Activated naive CD4-positive, alpha-beta T cell treated with anti-CD3 and anti-CD28 coated beads, Interleukin-2, amount 50 U/mL, for 72 hours (primary cell): ENCODE data around the gene NKTR. TPM values are rescaled to one million over a fixed set of nuclear protein-coding genes. Genes with fewer than 3 reads are reported as not detected.

ENCODE experiments used
- ATAC-seq, 2 donors: fragments of 150-1000 bp; cut with Tn5 transposase; 2 replicates each; pipeline ENCODE4 v1.10.0; 2021; ENCODE audit warnings: mild to moderate bottlenecking in 2 of 2, moderate library complexity in 2 of 2
- DNase-seq, 2 donors: peaks; one replicate each; pipeline ENCODE4 v3.0.0; 2021 to 2022; ENCODE audit warnings: low spot score in 2 of 2
- H3K27ac Mint-ChIP-seq, 2 donors: one replicate each; pipeline ENCODE4 v1.8.0; 2022; ENCODE audit warnings: mild to moderate bottlenecking in 2 of 2, mixed read lengths in 2 of 2
- H3K36me3 Mint-ChIP-seq, 2 donors: one replicate each; pipeline ENCODE4 v1.8.0; 2022; ENCODE audit warnings: mixed read lengths in 2 of 2
- H3K9me3 Mint-ChIP-seq, 2 donors: one replicate each; pipeline ENCODE4 v1.8.0; 2022; ENCODE audit warnings: mixed read lengths in 2 of 2
- total RNA-seq, 2 donors: library from RNA; stranded (reverse); gene quantifications; one replicate each; pipeline ENCODE4 v1.2.3, GENCODE V29; 2022

Gene NKTR
- total RNA-seq, 2 donors from 2014 or later, result 97.7 to 157 TPM

- DNase-seq (no peak), ATAC-seq (peak in 1 of 2 donors; percentile 40)
- peaks cover 5 to 24% of the 10 kb centered on the region in 2 donors for H3K36me3 Mint-ChIP-seq
- H3K27ac Mint-ChIP-seq, result peak overlapping the region; percentile 2 to 19
- no peaks in the 10 kb centered on the region for H3K9me3 Mint-ChIP-seq
These were observed 31.7 kb downstream of the NKTR start for GRCh38 chr3:42632146-42632545.

- DNase-seq (no peak), ATAC-seq (no peak)
- Mint-ChIP-seq H3K36me3 (peaks cover 5 to 24% of the 10 kb centered on the region in 2 donors), H3K27ac (peak overlapping the region in 1 of 2 donors; percentile 2), H3K9me3 (no peaks in the 10 kb centered on the region)
These were observed 33.1 kb downstream of the NKTR start for GRCh38 chr3:42633544-42633943.

- Mint-ChIP-seq H3K27ac (peak overlapping the region in 1 of 2 donors; percentile 24), H3K36me3 (peaks cover 5 to 19% of the 10 kb centered on the region in 2 donors), H3K9me3 (no peaks in the 10 kb centered on the region)
- DNase-seq (no peak), ATAC-seq (peak; percentile 11 to 56)
These were observed 34.6 kb downstream of the NKTR start for GRCh38 chr3:42635111-42635510.

GRCh38 chr3:42637001-42637400, 36.5 kb downstream of the NKTR start:
- H3K27ac Mint-ChIP-seq, result no peak overlapping the region
- no peak for ATAC-seq

DNA sequence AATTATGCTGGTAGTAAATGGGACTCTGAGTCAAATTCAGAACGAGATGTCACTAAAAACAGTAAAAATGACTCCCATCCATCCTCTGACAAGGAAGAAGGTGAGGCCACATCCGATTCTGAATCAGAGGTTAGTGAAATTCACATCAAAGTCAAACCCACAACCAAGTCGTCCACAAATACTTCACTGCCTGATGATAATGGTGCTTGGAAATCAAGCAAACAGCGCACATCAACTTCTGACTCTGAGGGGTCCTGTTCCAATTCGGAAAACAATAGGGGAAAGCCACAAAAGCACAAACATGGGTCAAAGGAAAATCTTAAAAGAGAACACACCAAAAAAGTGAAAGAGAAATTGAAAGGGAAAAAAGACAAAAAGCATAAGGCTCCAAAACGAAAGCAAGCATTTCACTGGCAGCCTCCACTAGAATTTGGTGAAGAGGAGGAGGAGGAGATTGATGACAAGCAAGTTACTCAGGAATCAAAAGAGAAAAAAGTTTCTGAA, 37.9 kb downstream of the NKTR start:
- Mint-ChIP-seq H3K27ac (no peak overlapping the region), H3K9me3 (no peaks in the 10 kb centered on the region), H3K36me3 (peaks cover 13 to 23% of the 10 kb centered on the region in 2 donors)
- peak; percentile 92 to 93 for ATAC-seq
- peak; percentile 58 to 60 for DNase-seq

More at GRCh38 chr3:42637001-42637400, 36.5 kb downstream of the NKTR start:
- no peak for DNase-seq
- peaks cover 14 to 23% of the 10 kb centered on the region in 2 donors for H3K36me3 Mint-ChIP-seq
- H3K9me3 Mint-ChIP-seq, result no peaks in the 10 kb centered on the region

GRCh38 chr3:42639192-42639591, 38.7 kb downstream of the NKTR start:
- Mint-ChIP-seq H3K27ac (no peak overlapping the region), H3K9me3 (no peaks in the 10 kb centered on the region), H3K36me3 (peaks cover 9 to 17% of the 10 kb centered on the region in 2 donors)
- DNase-seq (no peak), ATAC-seq (no peak)

DNA sequence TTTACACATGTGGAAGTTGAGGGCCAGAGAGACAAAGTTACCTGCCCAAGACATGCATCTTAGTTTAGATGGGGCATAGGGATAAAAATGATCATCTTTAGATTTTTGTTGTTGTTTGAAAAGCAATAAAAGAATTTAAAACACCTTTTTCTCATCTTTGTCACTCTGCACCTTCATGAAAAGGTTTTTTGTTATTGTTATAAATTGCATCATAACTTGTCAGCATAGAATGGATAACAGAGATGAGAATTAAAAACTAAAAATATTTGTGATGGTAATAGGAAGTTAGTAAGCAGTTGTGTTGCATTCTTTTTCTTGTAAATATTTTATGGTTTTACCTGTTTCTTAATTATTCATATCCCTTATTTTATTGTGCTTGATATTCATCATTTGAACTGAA, 39.6 kb downstream of the NKTR start:
- DNase-seq, result no peak
- Mint-ChIP-seq H3K36me3 (peaks cover 16 to 23% of the 10 kb centered on the region in 2 donors), H3K27ac (peak overlapping the region in 1 of 2 donors; percentile 41), H3K9me3 (no peaks in the 10 kb centered on the region)
- ATAC-seq, result no peak

GRCh38 chr3:42640771-42641370, 40.4 kb downstream of the NKTR start:
- H3K27ac Mint-ChIP-seq, result peak overlapping the region; percentile 41 to 90
- DNase-seq, result no peak

GRCh38 chr3:42647821-42648459, 47.5 kb downstream of the NKTR start:
- DNase-seq (no peak), ATAC-seq (no peak)
- peaks cover 8 to 9% of the 10 kb centered on the region in 2 donors for H3K36me3 Mint-ChIP-seq
- no peaks in the 10 kb centered on the region for H3K9me3 Mint-ChIP-seq
- H3K27ac Mint-ChIP-seq, result peak overlapping the region; percentile 58 to 79

More at GRCh38 chr3:42640771-42641370, 40.4 kb downstream of the NKTR start:
- Mint-ChIP-seq H3K9me3 (no peaks in the 10 kb centered on the region), H3K36me3 (peaks cover 16 to 20% of the 10 kb centered on the region in 2 donors)
- no peak for ATAC-seq

DNA sequence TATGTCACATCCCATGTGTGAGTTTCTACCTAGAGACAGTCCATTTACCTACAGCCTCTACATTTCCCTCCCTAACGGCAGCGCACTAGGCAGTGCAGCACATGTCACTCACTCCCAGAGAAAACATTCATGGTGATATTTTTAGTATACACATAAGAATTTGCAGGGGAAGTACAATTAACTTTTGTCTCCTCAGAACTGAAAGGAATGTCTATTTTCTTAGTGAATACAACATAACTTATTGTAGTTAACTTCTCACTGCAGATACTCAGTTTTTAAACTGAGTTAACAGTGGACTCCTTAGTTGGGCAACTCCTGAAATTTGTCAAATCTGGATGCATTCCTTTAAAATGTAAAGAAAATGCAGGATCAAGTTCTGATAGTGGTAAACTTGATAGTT, 48.5 kb downstream of the NKTR start:
- Mint-ChIP-seq H3K9me3 (no peaks in the 10 kb centered on the region), H3K27ac (peak overlapping the region in 1 of 2 donors; percentile 64), H3K36me3 (peaks cover 8 to 9% of the 10 kb centered on the region in 2 donors)
- ATAC-seq (no peak), DNase-seq (no peak)

GRCh38 chr3:42649783-42650182, 49.3 kb downstream of the NKTR start:
- ATAC-seq, result no peak
- no peaks in the 10 kb centered on the region for H3K9me3 Mint-ChIP-seq
- H3K36me3 Mint-ChIP-seq, result peaks cover 3 to 4% of the 10 kb centered on the region in 2 donors
- H3K27ac Mint-ChIP-seq, result peak overlapping the region; percentile 64 to 90
- DNase-seq, result no peak

DNA sequence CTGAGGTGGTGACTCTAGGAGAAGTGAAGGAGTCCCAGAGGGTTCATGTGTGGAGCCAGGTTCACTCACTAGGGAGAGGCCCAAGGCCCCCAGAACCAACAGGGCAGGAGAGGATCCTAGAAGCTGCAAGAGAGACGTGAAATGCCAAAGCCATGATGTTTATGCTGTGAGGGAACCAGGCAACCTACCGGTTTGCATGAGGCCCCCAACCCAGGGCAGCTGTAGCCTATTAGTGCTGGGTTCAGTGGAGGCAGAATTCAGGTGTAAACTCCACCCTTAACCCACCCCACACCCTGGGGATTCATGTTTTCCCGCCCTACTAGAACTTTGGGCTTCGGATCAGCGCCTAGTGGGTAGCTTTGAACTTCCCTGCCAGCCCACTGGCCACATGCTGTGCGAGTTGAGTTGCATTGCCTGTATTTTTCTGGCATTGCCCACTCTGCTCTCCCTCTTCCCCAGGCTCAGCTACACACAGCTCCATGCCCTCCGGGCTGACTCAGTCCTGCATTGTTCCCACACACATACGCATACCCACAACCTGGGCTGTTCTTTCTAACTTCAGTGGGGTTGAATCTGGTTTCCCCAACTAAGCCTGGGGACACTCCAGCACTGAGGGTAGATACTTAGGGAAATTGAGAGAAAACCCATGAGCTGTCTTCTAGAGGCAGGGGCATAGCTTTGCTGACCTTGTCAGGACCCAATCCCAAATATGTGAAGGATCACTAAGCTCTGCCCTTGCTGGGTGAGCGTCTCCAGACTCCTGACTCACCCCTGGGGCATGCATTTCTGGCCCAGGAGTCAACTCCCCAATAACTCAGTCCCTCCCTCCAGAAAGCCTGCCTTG, 51.0 kb downstream of the NKTR start:
- ATAC-seq (no peak), DNase-seq (no peak)
- no peaks in the 10 kb centered on the region for H3K9me3 Mint-ChIP-seq
- no peak overlapping the region for H3K27ac Mint-ChIP-seq
- no peaks in the 10 kb centered on the region for H3K36me3 Mint-ChIP-seq

GRCh38 chr3:42652251-42652610, 51.7 kb downstream of the NKTR start:
- H3K9me3 Mint-ChIP-seq, result no peaks in the 10 kb centered on the region
- H3K27ac Mint-ChIP-seq, result peak overlapping the region; percentile 13 to 85
- DNase-seq (no peak), ATAC-seq (no peak)
- H3K36me3 Mint-ChIP-seq, result no peaks in the 10 kb centered on the region

DNA sequence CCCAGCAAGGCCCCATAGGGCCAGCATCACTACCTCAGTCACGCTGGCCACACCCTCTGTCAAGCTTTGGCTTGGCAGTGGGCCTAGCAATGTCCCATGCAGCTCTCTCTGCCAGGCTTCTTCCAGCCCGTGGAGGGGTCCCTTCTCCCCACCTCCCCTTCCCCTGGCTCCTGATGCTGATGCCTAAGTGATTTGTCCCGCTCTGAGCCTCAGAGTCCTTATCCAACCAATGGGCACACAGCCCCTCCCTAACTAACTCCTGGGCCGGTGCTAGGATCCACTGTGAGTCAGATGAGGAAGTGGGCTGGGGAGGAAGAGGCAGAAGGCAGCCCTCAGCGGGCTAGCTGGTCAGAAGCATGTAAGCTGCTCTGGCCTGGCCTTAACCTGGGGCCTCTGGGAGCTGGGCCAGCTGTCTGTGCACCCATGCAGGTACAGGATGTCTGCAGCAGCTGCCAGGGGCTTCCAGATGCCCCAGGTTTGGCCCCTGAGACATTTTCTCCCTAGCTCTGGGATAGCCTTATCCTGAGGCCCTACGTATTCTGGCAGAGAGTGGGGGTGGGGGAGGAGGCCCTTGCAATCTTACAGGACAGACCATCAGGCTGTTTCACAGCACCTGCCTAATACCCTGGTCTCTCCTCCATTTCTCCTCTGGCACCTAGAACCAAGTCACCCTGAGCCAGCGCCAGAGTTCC, 52.3 kb downstream of the NKTR start:
- ATAC-seq (peak; percentile 30 to 57), DNase-seq (no peak)
- H3K9me3 Mint-ChIP-seq, result no peaks in the 10 kb centered on the region
- peak overlapping the region; percentile 47 to 85 for H3K27ac Mint-ChIP-seq
- no peaks in the 10 kb centered on the region for H3K36me3 Mint-ChIP-seq

DNA sequence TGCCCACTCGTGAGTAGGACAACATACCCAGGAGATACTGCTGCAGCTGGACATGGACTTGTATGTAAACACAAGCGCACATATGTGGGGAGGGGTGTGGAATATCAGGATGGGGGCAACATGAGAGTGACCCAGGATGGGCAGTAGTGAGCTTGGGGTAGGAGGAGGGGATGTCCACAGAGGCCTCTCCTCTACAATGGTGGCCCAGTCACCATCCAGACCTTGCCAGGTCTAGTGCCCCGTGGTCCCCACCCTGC, 52.7 kb downstream of the NKTR start:
- H3K9me3 Mint-ChIP-seq, result no peaks in the 10 kb centered on the region
- no peak for DNase-seq
- no peaks in the 10 kb centered on the region for H3K36me3 Mint-ChIP-seq
- no peak for ATAC-seq
- peak overlapping the region in 1 of 2 donors; percentile 47 for H3K27ac Mint-ChIP-seq

- DNase-seq, result no peak
- Mint-ChIP-seq H3K27ac (peak within 1 kb of the TSS; percentile 47 to 85), H3K36me3 (no peaks in the 10 kb centered on the region)
These were observed 53.3 kb downstream of the NKTR start, which contains the start of gene ZBTB47 for GRCh38 chr3:42653560-42654330. TSS of gene ZBTB47 (plus strand) at chr3:42653697. CDS start at chr3:42658356, 4,659 bp downstream.

More at GRCh38 chr3:42653560-42654330, 53.3 kb downstream of the NKTR start, which contains the start of gene ZBTB47:
- ATAC-seq, result peak; percentile 2
- H3K9me3 Mint-ChIP-seq, result no peaks in the 10 kb centered on the region
